HL-60/S4 treated with phorbol 12-myristate 13-acetate at 8.2 ng/mL for 4 days and 3 days (cell line): Measurements from ENCODE around the gene SH3RF1.

Experiments used
- in situ Hi-C: fragments of 300-500 bp; cut with MboI; formaldehyde crosslinking; loops from 2 replicates; pipeline ENCODE4 v1.15.0; 2022; ENCODE audit warnings: low sequenced_read_pairs

SH3RF1 gene

DNA sequence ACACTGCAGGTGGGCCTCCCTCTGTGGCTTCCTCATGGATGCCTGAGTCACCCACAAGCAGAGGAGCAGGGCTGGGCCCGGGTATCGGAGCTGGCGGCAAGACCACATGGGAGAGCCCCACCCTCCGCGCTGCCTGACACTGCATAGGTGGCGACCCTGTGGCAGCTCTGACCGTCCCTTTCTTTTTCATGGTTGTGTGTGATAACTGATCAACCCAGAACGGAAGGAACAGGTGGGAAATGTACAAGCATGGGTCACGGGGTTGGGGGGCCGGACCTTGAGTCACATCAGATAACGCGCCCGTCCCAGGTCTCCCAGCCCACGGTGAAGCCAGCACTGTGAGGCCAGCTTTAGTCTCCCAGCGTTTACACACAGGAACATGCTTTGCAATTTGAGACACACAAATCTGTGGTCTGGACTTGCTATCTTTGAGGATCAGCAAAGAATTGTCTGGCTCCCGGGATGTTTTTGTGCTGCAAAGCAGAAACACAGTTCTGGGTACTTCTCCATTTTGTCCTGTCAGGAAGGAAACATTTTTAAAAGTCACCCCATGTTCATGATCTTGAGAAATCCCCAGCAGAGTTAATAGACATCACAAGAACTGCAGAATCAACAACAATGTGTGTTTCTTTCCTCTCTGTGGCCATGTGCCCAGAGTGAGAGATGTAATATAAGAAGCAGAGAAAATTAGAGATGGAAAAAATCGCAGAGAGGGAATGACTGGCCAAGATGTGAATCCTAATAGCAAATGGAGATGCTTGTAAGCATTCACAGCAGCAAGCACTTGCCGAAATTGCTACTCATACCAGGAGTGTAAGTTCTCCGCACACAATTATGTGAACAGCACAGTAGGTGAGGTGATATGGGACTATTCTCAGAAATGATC, 190.6 kb downstream of the SH3RF1 start:
- in situ Hi-C loops = no loop called here

DNA sequence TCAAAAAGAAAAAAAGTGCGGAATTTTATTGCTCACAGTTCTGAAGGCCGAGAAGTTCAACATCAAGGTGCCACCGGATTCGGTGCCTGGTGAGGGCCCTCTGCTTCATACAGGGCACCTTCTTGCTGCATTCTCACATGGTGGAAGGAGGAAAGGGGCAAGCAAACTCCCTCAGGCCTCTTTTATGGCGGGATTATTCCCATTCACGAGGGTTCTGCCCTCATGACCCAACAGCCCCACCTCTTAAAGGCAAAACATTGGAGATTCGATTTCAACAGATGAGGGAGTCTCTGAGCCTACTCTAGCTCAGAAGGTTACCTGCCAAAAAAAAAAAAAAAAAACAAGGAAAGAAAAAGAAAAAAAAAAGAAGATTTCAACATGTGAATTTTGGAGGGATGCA, 196.6 kb downstream of the SH3RF1 start:
- in situ Hi-C loops = no loop called here

DNA sequence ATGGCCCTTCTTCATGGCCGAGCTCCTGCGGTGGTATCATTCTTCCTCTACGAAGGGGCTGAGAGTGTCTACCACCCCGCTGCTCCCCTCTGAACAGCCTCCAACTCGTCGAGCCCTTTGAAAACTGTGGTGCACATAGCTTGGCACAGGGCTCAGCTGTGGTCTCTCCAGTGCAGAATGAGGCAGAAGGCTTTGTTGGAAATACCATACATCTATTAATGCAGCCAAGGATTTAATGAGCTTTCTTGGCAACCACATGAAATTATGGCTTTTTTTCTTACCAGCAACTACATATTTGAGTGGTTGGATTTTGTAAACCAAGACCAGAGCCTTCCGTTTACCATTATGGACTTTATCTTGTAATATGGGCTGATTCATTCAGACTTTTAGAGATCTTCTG, 199.0 kb downstream of the SH3RF1 start:
- in situ Hi-C loops = no loop called here

DNA sequence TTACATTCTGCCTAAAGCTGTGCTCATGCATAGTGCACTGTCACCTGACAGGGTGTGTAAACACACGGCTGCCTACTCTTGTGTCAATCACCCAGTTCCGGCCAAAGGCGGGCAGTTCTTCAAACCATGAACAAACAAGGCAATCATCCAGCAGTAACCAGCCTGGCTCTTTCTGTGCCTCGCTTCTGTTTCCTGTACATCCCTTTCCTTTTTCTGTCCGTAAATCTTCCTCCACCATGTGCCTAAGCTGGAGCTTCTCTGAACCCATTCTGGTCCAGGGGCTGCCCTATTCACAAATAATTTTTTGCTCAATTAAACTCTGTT, 199.9 kb downstream of the SH3RF1 start:
- in situ Hi-C loops = no loop called here

DNA sequence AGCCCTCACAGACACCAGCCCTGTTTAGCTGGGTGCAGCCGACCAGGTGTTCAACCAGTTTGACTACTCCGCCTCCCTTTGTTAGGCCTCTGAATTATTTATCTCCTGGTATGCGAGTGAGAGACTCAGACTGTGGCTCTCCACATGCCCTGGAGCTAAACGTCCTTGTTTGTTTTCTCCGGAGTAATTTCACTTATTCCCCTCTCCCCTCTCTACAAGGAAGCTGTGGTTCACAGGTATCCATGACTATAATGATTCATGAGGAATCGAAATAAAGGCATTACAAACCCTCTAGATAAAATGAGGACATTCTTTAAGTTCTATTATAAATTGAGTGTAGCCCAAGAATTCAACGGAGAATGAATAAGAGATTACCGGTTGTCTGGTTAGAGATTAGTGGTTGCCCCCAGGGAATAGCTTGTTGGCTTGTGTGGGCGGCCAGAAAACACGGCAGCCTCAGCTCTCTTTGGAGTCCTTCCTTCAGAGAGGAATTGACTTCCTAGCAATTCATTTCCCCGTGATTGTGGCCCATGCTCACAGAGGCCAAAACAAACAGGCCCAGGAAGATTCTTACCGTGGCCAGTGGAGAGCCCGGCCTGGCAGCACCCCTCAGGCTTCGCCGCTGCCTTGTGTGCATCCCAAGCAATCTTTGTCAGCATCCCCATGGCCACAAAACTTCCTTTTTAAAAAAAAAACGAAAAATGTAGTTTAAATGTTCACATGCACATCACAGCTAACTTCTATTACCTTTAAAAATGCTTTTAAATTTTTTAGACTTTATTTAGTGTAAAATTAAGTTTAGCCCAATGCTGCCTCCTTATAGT, 200.5 kb downstream of the SH3RF1 start:
- in situ Hi-C loops = no loop called here

DNA sequence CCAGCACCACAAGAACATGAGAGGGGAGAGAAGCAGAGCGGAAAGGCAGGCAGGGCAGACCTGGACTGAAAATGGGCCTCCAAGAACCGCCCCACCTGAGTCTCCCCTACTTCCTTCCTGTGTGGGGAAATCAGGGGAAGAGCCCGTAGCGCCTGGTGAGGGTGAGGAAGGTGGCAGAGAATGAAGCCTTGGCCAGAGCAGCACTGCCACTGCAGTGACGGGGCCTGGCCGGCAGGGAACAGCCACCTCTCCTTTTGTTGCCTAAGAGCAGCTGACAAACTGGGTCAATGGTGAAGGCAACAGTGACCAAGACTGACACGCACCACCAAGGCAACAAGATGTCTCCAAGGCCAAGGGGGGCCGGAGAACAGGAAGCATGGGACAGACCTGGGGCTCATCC, 202.3 kb downstream of the SH3RF1 start:
- in situ Hi-C loops = no loop called here

DNA sequence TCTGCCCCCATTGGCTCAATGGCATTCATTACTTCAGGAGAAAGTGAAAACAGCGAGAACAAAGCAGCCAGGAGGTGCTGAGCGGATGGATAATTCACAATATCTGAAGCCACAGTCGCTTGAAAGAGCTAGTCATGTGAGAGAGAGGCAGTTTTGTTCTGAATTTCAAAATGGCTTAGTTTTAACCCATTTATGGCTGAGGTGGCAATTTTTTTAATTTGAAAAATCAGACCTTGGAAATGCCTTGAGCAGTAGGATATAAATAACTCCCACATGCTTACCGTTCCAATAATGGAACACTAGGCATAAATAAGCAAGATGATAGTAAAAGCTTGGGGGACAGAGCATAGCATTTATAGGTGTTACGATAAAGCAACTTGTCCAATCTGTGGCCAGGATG, 203.8 kb downstream of the SH3RF1 start:
- in situ Hi-C loops = no loop called here

DNA sequence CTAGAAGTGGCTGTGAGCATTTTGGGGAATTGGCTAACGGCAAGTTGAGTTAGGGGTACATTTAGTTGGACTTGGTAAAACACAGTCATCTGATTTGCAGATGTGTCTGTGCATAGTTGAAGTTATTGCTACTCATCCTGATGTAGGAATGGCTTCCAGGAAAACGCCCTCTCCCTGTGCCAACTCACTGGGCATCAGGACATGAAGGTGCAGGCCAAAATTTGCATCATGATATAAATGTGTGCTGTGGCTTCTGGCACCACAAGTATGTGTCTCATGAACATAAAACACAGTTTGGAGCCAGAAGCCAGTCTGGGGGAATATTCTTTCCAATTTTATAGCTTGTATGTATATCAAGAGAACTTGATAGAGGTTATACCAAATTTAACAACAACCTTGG, 206.5 kb downstream of the SH3RF1 start:
- in situ Hi-C loops = no loop called here

DNA sequence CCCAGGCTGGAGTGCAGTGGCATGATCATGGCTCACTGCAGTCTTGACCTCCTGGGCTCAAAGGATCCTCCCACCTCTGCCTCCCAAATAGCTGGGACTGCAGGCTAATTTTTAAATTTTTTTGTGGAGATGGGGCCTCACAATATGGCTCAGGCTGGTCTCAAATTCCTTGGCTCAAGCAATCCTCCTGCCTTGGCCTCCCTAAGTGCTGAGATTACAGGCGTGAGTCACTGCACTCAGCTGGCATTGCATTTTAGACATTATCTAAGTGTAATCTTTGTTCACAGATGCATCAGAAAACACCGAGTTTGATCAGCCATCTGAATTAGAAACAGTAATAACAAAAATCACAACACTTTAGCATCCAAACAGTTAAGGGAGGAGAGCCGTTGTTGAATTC, 207.3 kb downstream of the SH3RF1 start:
- in situ Hi-C loops = no loop called here

DNA sequence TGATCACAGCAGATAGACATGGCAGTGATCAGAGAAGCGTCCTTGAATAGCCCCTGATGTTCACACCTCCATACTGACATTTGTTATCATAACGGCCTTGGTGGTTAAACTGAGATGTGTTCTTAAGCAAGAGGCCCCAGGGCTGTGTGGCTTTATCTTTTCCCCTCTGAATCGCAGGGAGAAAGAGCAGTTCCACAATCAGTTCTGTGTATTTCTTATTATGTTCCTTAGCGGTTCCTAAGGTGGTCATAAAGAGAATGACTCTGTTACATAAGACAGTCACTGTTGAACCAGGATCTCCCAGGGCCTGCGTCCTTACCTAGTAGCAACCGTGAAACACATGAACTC, 207.9 kb downstream of the SH3RF1 start:
- in situ Hi-C loops = no loop called here

DNA sequence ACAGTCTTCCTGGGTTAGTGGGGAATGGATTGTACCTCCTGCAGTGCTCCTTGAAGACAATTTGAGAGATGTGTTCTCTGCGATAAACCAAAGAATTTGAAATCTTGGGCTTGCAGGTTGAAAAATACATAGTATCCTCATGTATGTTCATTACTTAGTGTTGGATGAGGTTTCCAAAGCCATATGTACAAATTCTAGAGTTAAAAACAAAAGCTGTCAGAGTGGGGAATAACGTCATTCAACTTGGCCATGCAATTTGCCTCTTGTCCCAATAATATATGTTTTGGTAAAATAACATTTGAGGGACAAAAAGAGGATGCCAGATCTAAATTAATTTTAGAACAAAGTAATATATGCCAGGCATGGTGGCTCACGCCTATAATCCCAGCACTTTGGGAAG, 209.4 kb downstream of the SH3RF1 start:
- in situ Hi-C loops = no loop called here

DNA sequence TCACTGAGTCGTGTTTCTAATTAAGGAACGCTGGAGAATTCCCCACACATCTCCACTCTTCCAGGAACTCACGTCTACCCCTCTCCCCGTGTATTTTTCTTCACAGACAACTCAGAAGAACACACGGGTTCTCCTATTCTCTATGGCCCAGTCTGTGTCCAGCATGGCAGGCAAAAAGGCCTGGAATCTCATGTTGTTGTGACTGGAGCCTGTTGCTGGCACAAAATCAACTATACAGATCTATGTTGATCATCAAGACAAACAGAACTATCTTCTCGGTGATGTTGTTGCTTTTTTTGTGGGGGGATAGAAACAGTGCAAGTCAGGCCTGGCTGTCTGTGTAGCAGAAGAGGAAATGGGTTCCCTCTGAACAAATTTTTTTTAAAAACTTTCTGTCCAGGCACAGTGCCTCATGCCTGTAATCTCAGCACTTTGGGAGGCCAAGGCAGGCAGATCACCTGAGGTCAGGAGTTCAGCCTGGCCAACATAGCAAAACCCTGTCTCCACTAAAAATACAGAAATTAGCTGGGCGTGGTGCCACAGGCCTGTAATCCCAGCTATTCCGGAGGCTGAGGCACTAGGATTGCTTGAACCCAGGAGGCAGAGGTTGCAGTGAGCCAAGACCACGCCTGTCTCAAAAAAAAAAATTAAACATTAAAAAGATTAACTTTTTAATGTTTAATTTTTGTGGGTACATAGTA, 210.2 kb downstream of the SH3RF1 start:
- in situ Hi-C loops = no loop called here

DNA sequence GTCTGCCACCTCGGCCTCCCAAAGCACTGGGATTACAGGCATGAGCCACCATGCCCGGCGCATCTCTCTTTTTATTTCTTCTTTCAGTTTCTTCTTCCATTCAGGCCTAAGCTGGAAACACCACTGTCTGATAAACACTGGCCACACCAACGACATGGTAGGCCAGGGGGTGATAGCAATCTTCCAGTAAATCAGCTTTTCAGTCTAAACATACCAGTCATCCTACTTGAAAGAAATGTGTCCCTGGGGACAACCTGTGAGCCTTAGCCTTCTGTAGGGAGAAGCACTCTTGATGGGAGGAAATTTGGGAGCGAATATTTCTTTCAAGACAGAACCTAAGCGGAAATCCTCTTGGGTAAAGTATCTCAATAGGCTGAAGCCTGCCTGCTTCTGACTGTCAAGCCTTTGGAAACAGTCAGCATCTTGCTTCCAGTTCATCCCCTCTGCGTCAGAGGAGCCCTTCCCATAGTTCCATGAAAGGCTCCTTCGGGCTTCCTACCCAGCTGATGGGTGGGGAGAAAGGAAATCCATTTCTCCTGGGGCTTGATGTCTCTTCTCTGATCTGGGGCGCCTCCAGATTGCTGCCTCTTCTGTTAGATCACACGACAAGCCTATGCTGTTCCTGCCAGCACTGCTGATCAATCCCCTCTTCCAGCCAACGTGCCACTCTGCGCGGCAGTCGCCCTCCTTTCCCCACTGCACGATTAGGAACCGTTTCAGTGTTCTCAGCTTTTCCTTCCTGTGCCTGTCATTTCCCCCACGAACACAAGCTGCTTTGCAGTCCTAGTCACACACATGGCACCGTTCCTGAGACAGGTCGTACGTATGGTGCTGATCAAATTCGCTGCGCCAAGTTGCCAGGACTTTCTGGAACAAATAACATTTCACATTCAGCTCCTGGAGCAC, 211.2 kb downstream of the SH3RF1 start:
- in situ Hi-C loops = no loop called here

DNA sequence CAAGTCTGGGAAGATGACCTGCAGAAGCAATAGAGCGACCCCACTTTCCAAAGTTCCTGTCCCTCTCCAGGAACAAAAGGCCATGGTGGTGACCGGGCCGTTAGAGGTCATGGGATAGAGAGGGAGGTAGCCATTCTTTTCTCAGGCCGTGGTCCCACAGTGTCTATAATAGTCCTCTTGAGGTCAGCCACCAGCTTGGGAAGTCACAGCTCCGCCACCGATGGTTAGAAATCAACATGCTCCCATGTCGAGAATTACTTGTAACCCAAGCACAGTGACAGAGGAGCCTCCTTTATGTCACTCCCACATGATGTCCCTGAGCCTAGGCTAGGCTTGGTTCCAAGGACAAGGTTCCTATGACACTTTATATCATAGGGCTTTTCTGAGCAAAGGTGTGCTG, 212.4 kb downstream of the SH3RF1 start:
- in situ Hi-C loops = no loop called here

DNA sequence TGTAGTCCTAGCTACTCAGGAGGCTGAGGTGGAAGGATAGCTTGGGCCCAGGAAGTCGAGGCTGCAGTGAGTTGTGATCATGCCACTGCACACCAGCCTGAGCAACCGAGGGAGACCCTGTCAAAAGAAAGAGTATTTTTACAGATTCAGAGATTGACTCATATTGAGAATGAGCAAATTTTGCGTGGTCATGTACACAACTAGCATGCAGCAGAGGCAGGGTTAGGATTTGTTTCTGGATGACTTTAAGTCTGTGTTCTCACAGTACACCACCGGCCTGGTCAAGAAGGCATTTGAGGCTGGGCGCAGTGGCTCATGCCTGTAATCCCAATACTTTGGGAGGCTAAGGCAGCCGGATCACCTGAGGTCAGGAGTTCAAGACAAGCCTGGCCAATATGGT, 215.9 kb downstream of the SH3RF1 start:
- in situ Hi-C loops = no loop called here

DNA sequence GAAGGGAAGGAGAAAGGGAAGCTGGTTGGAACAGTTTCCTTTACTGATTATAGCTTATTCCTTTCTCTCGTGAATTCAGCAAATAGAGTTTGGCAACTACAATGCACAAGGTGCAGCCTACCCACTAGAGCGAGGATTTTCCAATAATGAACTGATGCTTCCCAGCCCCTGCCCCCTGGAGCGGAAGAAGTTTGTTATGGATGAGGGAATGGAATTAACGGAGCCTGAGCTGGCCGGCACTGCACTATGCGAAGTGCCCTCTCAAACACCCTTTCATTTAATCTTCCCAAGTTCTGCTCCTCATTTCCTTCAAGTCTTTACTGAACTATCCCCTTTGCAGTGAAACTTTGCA, 218.2 kb downstream of the SH3RF1 start:
- in situ Hi-C loops = no loop called here

DNA sequence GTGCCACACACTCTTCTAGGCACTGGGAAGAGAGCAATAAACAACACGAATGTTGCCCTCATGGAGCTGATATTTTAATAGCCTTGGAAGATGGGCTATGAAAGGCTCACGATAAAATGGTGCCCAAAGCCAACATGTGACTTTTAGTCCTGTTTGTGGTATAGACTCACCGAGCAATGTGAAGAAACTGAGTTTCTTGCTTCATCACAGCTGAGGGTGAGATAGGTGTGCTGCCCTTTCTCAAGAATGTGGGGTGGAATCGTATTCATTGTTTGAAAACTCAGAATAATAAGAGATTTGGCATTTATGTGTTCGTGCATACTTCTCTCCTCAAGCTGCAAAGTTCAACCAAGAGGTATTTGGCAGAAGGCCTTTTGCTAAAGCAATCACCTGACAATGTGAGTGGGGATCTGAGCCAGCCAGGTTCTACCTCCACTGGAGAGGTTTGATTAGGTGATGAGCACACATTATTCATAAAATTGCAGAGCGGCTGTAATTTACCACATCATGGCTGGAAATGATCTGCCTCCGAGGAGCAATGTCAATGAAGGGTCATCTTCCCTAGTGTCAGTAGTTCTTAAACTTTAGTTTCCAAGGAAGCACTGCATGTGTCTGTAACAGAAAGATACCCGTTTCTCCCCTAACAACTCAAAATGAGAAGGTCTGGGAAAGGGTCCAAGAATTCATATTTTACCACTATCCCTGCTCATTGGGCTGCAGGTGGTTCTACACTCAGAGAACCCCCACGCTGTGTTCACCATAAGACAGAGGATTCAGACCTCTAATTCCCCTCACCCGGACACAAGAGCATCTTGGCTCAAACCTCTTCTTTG, 218.8 kb downstream of the SH3RF1 start:
- in situ Hi-C loops = no loop called here

DNA sequence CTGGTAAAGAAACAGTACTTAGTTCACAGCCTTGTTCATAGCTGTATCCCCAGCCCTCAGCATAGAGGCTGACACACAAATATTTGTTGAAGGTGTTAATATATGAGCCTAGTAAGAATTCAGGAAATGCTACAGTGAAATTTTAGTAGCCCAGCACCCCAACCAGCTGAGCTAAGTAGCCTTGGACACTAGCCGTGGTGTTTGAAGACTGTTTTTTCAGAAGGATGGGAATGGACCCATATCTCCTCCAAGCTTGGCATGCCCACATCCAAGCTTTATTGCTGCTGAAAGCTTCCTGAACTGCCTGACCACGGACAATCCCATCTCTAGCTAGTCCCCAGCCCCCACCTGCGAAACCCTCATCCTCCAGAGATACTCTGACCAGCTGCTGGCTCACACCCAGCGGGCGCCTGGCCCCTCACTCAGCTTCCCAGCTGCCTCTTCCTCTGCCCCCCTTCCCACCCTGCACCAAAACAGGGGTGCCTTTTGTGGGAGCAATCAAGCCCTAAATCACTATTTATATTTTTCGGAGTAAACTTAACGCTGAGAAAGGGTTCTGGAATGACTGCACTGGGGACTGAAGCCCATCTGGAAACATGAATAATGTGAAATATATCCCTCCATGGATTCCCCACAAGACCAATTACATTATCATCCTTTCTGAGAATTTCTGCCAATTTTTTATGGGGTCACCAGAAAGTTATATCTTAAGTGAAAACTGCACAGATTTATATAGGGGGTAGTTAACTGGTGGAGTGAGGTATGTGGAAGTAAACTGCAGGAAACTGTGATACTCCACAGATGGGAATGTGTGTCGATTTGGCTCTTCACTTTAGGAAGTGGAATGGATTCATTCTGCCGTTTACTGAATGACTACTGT, 219.6 kb downstream of the SH3RF1 start:
- in situ Hi-C loops = no loop called here

DNA sequence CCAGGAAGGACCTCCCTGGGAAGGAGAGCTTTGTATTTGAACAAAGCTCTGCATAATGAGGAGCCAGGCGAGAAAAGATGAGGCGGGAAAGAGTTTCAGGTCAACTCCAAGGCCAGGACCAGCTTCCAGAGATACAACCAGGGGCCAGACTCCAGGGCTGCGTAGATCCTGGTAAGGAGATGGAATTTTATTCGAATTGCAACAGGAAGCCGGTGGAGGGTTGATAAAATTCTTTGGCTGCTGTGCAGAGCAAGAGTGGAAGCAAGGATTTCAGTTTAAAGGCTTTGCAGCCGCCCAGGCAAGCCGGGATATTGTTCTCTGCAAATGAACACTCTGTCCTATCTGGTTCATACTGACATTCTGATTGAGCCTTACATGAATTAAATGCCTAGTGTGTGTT, 220.5 kb downstream of the SH3RF1 start:
- in situ Hi-C loops = no loop called here
